ENCODE results near the gene CKAP2L.

DNA sequence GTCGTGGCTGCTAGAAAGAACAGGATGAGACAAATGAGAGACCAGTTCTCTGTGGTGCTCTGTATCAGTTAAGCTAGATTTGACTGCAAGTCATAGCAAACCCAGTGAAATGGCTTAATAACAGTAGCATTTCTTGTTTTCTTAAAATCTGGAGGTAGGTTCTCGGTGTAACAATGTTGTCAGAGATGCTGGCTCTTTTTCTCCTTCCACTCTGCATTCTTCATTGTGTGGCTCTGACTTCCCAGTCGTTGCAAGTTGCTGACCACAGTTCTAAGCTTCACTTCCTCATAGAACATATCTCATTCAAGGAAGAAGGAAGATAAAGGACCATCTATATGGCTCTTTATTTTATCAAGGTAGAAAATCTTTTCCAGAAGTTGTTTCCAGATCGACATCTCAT is 7.9 kb upstream of the CKAP2L start:
- TF ChIP-seq, protein P1, sequence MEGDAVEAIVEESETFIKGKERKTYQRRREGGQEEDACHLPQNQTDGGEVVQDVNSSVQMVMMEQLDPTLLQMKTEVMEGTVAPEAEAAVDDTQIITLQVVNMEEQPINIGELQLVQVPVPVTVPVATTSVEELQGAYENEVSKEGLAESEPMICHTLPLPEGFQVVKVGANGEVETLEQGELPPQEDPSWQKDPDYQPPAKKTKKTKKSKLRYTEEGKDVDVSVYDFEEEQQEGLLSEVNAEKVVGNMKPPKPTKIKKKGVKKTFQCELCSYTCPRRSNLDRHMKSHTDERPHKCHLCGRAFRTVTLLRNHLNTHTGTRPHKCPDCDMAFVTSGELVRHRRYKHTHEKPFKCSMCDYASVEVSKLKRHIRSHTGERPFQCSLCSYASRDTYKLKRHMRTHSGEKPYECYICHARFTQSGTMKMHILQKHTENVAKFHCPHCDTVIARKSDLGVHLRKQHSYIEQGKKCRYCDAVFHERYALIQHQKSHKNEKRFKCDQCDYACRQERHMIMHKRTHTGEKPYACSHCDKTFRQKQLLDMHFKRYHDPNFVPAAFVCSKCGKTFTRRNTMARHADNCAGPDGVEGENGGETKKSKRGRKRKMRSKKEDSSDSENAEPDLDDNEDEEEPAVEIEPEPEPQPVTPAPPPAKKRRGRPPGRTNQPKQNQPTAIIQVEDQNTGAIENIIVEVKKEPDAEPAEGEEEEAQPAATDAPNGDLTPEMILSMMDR (IDR thresholded peaks at IDR 0.05), result no peak
- TF ChIP-seq POLR2A (IDR thresholded peaks at IDR 0.05), result no peak
